K562 (cell line): ENCODE measurements around the gene RNF223. TPM values are rescaled to one million over a fixed set of nuclear protein-coding genes. Genes with fewer than 3 reads are reported as not detected.
A peak's percentile ranks its signal among the peaks of the same experiment; 100 is the strongest.

Experiments used
- ATF3 ChIP-seq, 2 experiments: fragments of 450-650 bp in 1 of 2; sonication (generic) in 1 of 2; formaldehyde crosslinking in 1 of 2; IDR thresholded peaks in 1 of 2; conservative IDR thresholded peaks in 1 of 2; 2 replicates each; pipeline versions ENCODE4 v1.6.1 to v1.8.1; 2016 to 2023; ENCODE audit warnings: mild to moderate bottlenecking in 2 of 2, moderate library complexity in 2 of 2, inconsistent platforms in 1 of 2, missing genetic modification reagents in 1 of 2
- BRCA1 ChIP-seq, 2 experiments: fragments of 450-650 bp in 1 of 2; sonication (generic) in 1 of 2; formaldehyde crosslinking in 1 of 2; IDR thresholded peaks; 2 replicates each; pipeline versions ENCODE4 v1.5.0 to v1.6.1; 2017 to 2020; ENCODE audit warnings: mild to moderate bottlenecking in 1 of 2, missing genetic modification reagents in 1 of 2
- BRF1 ChIP-seq: IDR thresholded peaks from 3 replicates; pipeline ENCODE4 v1.6.1; 2011; ENCODE audit warnings: borderline replicate concordance, mild to moderate bottlenecking; ENCODE audit not compliant: insufficient read length; ENCODE audit errors: extremely low read depth
- CBX2 ChIP-seq: fragments of 200-600 bp; sonication (generic); IDR thresholded peaks from one replicate; pipeline ENCODE4 v1.6.1; 2012; ENCODE audit warnings: mild to moderate bottlenecking, low read length, inconsistent platforms; ENCODE audit not compliant: insufficient read depth, poor library complexity, severe bottlenecking
- E2F1 ChIP-seq: sonication (generic); formaldehyde crosslinking; IDR thresholded peaks from 2 replicates; pipeline ENCODE4 v1.8.1; 2023; ENCODE audit warnings: mild to moderate bottlenecking, missing genetic modification reagents, moderate library complexity
- IRF9 ChIP-seq: fragments of 450-650 bp; IDR thresholded peaks from 2 replicates; pipeline ENCODE4 v1.6.1; 2016; ENCODE audit warnings: missing biosample characterization, missing genetic modification characterization
- KDM2B ChIP-seq: fragments of 250-450 bp; sonication (Bioruptor Pico); IDR thresholded peaks from 2 replicates; pipeline ENCODE4 v1.8.0; 2021; ENCODE audit warnings: mild to moderate bottlenecking, moderate library complexity
- MNT ChIP-seq, 2 experiments: fragments of 450-650 bp; conservative IDR thresholded peaks; 2 replicates each; pipeline ENCODE4 v1.6.1; 2017; ENCODE audit warnings: mild to moderate bottlenecking in 2 of 2, moderate library complexity in 2 of 2
- MTA1 ChIP-seq: fragments of 450-650 bp; IDR thresholded peaks from 2 replicates; pipeline ENCODE4 v1.6.1; 2017; ENCODE audit warnings: borderline replicate concordance
- OTX1 ChIP-seq: fragments of 450-650 bp; formaldehyde crosslinking; IDR thresholded peaks from 2 replicates; pipeline ENCODE4 v1.4.0; 2022; ENCODE audit warnings: mild to moderate bottlenecking
- PRDM10 ChIP-seq: fragments of 450-650 bp; IDR thresholded peaks from 2 replicates; pipeline ENCODE4 v1.6.1; 2018; ENCODE audit not compliant: partially characterized antibody
- SMAD3 ChIP-seq: fragments of 450-650 bp; formaldehyde crosslinking; conservative IDR thresholded peaks from 2 replicates; pipeline ENCODE4 v1.4.0; 2020; ENCODE audit warnings: mild to moderate bottlenecking
- SMAD4 ChIP-seq: fragments of 250-450 bp; sonication (Bioruptor Pico); conservative IDR thresholded peaks from 2 replicates; pipeline ENCODE4 v1.8.0; 2021; ENCODE audit warnings: inconsistent platforms, mild to moderate bottlenecking, moderate library complexity
- SP1 ChIP-seq: sonication (generic); formaldehyde crosslinking; IDR thresholded peaks from 2 replicates; pipeline ENCODE4 v1.8.1; 2022; ENCODE audit warnings: mild to moderate bottlenecking, missing genetic modification reagents
- TAF15 ChIP-seq: fragments of 200-400 bp; formaldehyde crosslinking; IDR thresholded peaks from 2 replicates; pipeline ENCODE4 v1.6.1; 2017; ENCODE audit warnings: mild to moderate bottlenecking, low read depth, low read length, moderate library complexity
- ZNF212 ChIP-seq: fragments of 450-650 bp; formaldehyde crosslinking; IDR thresholded peaks from 2 replicates; pipeline ENCODE4 v1.4.0; 2020; ENCODE audit warnings: mild to moderate bottlenecking
- polyA plus RNA-seq, 8 experiments: library from polyadenylated mRNA; depleted of rRNA in 4 of 8; stranded (reverse) in 5 of 8; unstranded in 3 of 8; fragments of >200 nt; fragmentation: Nextera tagmentation in 2 of 8; fragmentation: Illumina TruSeq in 1 of 8; extraction: Ambion mirVana in 2 of 8; extraction: Trizol in 1 of 8; gene quantifications; 2 replicates each; pipeline versions ENCODE4 v1.2.1 to v1.2.3, GENCODE V29; 2011 to 2014; ENCODE audit warnings: inconsistent platforms in 1 of 8, missing spikeins in 1 of 8
- total RNA-seq, 7 experiments: library from RNA; depleted of rRNA in 6 of 7; stranded (reverse); fragments of >200 nt in 6 of 7; fragmentation: Illumina TruSeq in 2 of 7; extraction: Trizol in 2 of 7; gene quantifications; 2 replicates each; pipeline versions ENCODE4 v1.2.1 to v1.2.3, GENCODE V29; 2011 to 2021; ENCODE audit warnings: low replicate concordance in 1 of 7

RNF223 gene
- total and polyA plus RNA-seq, 9 of the 15 experiments (the other 6 are each of a cell fraction or from before 2014, with no cell fraction given) = 0.04 to 0.32 TPM; not detected in 7

- TF ChIP-seq PRDM10 (peak; percentile 96), ZNF212 (CRISPR knock-in tag) (peak; percentile 35; the same call in 1 of the 2 replicates), MTA1 (no peak), BRF1 (no peak), KDM2B (CRISPR knock-in tag) (peak; percentile 93), TAF15 (no peak), ATF3 (IDR thresholded peaks at IDR 0.05) (no peak), ATF3 (CRISPR knock-in tag; conservative IDR thresholded peaks at IDR 0.05) (no peak), OTX1 (peak; percentile 45; the same call in 1 of the 2 replicates), CBX2 (no peak), SMAD4 (CRISPR knock-in tag) (peak; percentile 87), BRCA1 (IDR thresholded peaks at IDR 0.05) (no peak), BRCA1 (CRISPR knock-in tag; IDR thresholded peaks at IDR 0.05) (no peak), E2F1 (CRISPR knock-in tag) (peak; percentile 94), SMAD3 (CRISPR knock-in tag) (peak; percentile 93), IRF9 (no peak), SP1 (CRISPR knock-in tag) (peak; percentile 96), MNT (conservative IDR thresholded peaks at IDR 0.05) (peak; percentile 96 to 97)
These were observed 41.9 kb upstream of the RNF223 start, which contains the start of gene C1orf159 (continued) for GRCh38 chr1:1115786-1116700.
